Measurements from ENCODE around the gene BEND5.

BEND5 gene

DNA sequence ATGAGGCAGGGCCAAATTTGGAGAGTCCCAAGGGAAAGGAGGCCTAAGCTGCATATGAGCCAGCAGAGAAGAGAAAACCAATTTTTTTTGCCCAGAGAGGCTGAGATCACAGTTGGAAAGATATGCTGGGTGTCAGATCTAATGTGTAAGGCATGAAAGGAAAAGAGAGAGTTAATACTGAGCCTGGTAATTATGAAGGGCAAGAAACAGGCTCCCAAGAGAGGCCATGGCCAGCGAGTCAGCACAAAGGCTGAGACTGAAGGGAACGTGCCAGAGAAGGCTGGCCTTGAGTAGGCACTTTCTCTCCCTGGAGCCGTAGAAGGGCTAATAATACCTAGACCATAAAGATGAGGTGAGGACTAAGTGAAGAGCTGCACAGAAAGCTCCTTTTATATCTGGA is 31.8 kb upstream of the BEND5 start:
- Histone ChIP-seq H3K36me3 (no peaks in the 10 kb centered on the region), H3K4me1 (ENCODE audit: control insufficient read depth in 1 of 2, insufficient read depth in 1 of 2, low read depth in 1 of 2, low read length in 1 of 2) (no peaks in the 10 kb centered on the region), H3K9me3 (no peaks in the 10 kb centered on the region), H3K27me3 (no peaks in the 10 kb centered on the region), H3K4me3 (ENCODE audit: low read depth in 1 of 2, low read length in 1 of 2) (no peak overlapping the region), H3K27ac (no peak overlapping the region)
- TF ChIP-seq, protein P1, sequence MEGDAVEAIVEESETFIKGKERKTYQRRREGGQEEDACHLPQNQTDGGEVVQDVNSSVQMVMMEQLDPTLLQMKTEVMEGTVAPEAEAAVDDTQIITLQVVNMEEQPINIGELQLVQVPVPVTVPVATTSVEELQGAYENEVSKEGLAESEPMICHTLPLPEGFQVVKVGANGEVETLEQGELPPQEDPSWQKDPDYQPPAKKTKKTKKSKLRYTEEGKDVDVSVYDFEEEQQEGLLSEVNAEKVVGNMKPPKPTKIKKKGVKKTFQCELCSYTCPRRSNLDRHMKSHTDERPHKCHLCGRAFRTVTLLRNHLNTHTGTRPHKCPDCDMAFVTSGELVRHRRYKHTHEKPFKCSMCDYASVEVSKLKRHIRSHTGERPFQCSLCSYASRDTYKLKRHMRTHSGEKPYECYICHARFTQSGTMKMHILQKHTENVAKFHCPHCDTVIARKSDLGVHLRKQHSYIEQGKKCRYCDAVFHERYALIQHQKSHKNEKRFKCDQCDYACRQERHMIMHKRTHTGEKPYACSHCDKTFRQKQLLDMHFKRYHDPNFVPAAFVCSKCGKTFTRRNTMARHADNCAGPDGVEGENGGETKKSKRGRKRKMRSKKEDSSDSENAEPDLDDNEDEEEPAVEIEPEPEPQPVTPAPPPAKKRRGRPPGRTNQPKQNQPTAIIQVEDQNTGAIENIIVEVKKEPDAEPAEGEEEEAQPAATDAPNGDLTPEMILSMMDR (IDR thresholded peaks at IDR 0.05): no peak

DNA sequence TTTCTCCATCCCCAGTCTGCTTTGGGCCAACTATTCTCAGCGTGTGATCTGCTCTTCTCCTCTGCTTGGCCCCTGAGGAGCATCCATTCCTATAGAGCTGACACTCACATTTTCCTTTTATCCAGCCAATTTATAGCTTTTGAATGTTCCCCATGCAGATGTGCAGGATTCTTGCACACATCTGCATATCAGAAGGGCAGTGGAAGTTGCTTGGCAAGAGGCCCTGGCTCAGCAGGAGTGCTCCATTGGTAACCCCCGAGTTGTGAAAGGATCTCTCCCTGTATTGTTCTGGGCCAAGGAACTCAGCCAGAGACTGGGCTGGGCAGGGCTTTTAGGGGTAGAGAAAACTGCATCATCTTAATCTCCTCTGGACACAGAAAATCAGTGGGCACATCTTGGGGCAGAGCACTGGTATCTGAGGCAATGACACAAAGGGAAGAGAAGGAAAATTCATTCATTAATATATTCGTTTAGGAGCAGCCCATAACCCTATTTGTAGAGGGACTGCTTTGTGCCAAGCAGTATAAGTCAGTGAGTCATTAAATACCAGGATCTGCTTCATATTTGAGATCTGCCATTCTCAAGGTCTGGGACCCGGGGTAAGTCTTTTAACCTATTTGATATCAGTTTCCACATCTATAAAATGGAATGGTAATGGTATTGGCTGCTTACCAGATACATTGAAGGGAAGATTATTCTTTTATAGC is 31.0 kb upstream of the BEND5 start:
- Histone ChIP-seq H3K27ac (no peak overlapping the region), H3K9me3 (no peaks in the 10 kb centered on the region), H3K27me3 (no peaks in the 10 kb centered on the region), H3K4me1 (ENCODE audit: control insufficient read depth in 1 of 2, insufficient read depth in 1 of 2, low read depth in 1 of 2, low read length in 1 of 2) (no peaks in the 10 kb centered on the region), H3K4me3 (ENCODE audit: low read depth in 1 of 2, low read length in 1 of 2) (no peak overlapping the region), H3K36me3 (no peaks in the 10 kb centered on the region)
- TF ChIP-seq, protein P1 (IDR thresholded peaks at IDR 0.05): no peak

DNA sequence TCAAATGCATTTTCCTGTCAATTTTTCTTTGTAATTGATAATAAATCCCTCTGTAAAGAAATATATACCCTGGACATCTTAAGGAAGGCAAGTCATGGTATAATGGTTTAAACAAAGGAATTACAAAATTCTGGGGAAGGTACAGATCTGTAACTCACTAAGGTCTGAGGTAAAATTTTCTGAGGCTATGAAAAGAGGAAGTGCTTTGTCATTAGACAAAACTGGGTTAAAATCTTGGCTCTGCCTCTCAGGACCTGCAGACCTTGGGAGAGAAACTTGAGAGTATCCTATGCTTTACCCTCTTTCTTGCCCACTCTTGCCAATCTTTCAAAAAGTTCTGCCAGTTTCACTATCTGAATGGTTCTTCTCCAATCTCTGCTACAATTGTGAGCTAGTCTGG is 26.8 kb upstream of the BEND5 start:
- Histone ChIP-seq H3K36me3 (no peaks in the 10 kb centered on the region), H3K27ac (no peak overlapping the region), H3K27me3 (no peaks in the 10 kb centered on the region), H3K4me3 (ENCODE audit: low read depth in 1 of 2, low read length in 1 of 2) (no peak overlapping the region), H3K9me3 (no peaks in the 10 kb centered on the region), H3K4me1 (ENCODE audit: control insufficient read depth in 1 of 2, insufficient read depth in 1 of 2, low read depth in 1 of 2, low read length in 1 of 2) (no peaks in the 10 kb centered on the region)
- TF ChIP-seq, protein P1 (IDR thresholded peaks at IDR 0.05): no peak

DNA sequence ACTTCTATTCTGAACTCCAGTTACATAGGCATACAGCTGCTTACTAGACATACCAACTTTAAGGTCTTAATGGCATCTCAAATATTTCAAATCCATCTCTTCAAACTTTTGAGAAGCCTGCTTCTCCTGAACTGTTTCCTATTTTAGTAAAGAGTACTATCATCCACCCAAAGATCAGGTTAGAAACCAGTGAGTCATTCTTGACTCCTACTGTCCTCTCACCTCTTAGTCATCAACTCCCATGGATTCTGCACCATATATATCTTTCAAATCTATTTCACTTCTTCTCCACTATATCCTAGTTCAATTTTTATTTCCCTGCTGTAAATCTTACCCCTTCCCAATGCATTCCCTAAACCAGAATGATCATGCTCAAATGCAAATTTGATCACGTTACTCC is 18.1 kb upstream of the BEND5 start:
- Histone ChIP-seq H3K36me3 (no peaks in the 10 kb centered on the region), H3K4me1 (ENCODE audit: control insufficient read depth in 1 of 2, insufficient read depth in 1 of 2, low read depth in 1 of 2, low read length in 1 of 2) (peaks cover 12 to 22% of the 10 kb centered on the region in 2 experiments), H3K27me3 (no peaks in the 10 kb centered on the region), H3K27ac (no peak overlapping the region), H3K4me3 (ENCODE audit: low read depth in 1 of 2, low read length in 1 of 2) (no peak overlapping the region), H3K9me3 (no peaks in the 10 kb centered on the region)
- TF ChIP-seq, protein P1 (IDR thresholded peaks at IDR 0.05): no peak

DNA sequence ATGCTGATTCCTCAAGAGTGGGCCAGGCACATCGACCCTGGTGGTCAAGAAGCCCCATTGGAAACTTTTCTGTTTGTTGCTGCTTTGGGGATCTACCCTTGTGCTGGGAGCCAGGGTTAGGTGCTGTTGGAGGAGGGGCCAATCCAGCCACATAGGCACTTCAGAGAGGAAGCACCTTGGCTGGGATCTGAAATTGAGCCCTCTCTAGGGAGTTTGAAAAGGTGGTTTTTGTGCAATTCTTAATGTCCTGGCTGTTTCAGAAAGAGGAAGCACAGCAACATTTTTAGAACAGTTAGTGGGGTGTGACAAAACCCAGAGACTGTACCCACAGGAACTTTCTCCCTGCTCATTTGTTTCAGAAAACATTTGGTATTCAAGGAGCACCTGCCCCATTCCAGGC is 17.2 kb upstream of the BEND5 start:
- no peaks in the 10 kb centered on the region for H3K9me3 ChIP-seq
- peaks cover 12 to 27% of the 10 kb centered on the region in 2 experiments for H3K4me1 ChIP-seq (ENCODE audit: control insufficient read depth in 1 of 2, insufficient read depth in 1 of 2, low read depth in 1 of 2, low read length in 1 of 2)
- TF ChIP-seq, protein P1 (IDR thresholded peaks at IDR 0.05): no peak
- H3K27ac ChIP-seq: no peak overlapping the region
- no peaks in the 10 kb centered on the region for H3K27me3 ChIP-seq
- no peaks in the 10 kb centered on the region for H3K36me3 ChIP-seq
- no peak overlapping the region for H3K4me3 ChIP-seq (ENCODE audit: low read depth in 1 of 2, low read length in 1 of 2)
